ENCODE data around the gene CHRNB2.
A peak's percentile ranks its signal among the peaks of the same experiment; 100 is the strongest.

Gene CHRNB2

GRCh38 chr1:154552036-154552435, 15.5 kb upstream of the CHRNB2 start:
- DNase-seq (ENCODE audit: low spot score) (no peak), FAIRE-seq (no peak)

DNA sequence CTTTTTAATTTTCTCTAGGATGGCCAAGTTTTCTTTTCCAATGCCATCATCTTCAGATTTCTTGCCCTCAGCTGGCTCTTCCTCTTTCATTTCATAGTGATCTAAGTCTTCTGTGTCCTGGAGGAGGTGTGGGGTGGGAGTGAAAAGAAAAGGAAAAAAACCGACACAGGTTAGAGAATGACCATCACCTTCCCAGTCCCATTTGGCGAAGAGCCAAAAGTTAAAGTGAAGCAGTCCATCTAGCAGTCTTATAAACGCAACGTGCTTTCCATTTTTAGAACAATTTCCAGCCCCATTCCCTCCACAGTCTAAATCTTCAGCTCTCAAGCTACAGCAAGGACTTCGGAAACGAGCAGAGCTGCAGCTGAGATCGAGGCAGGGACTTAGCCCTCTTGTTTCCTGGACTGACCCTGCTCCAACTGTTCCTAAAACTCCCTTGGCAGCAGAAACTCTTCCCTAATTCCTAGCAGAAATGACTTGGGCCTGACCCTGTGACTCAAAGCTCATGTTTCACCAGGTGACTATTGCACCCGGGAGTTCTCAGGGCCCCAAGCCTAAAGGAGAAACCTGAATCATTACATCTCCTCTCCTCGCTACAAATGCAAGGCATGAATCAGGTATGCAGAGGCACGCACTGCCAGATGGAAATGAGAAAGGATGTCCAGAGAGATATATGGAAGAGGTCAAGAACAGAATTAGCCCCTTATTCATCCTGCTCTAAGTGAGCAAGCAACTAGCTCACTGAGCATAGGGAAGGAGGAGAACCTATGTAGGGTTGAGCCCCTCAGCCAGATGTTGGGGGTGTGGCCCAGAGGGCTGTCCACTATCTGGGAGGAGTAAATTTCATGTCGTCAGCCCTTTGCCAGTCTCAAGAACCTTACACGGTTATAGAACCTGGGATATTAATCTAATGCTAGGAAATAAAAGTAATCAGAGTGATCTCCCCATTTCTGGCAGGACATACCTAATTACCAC, 14.2 kb upstream of the CHRNB2 start:
- DNase-seq (ENCODE audit: low spot score): no peak
- FAIRE-seq: no peak

- DNase-seq (ENCODE audit: low spot score): no peak
- no peak for FAIRE-seq
These were observed 11.2 kb upstream of the CHRNB2 start for GRCh38 chr1:154556422-154556821.

- FAIRE-seq (no peak), DNase-seq (ENCODE audit: low spot score) (no peak)
These were observed 10.2 kb upstream of the CHRNB2 start for GRCh38 chr1:154557248-154557938.

- FAIRE-seq (no peak), DNase-seq (ENCODE audit: low spot score) (no peak)
These were observed 9.4 kb upstream of the CHRNB2 start, which contains the start of gene UBE2Q1 for GRCh38 chr1:154557939-154558719. Gene UBE2Q1 (minus strand): TSS chr1:154558662. CDS start chr1:154558553, 109 bp downstream.

DNA sequence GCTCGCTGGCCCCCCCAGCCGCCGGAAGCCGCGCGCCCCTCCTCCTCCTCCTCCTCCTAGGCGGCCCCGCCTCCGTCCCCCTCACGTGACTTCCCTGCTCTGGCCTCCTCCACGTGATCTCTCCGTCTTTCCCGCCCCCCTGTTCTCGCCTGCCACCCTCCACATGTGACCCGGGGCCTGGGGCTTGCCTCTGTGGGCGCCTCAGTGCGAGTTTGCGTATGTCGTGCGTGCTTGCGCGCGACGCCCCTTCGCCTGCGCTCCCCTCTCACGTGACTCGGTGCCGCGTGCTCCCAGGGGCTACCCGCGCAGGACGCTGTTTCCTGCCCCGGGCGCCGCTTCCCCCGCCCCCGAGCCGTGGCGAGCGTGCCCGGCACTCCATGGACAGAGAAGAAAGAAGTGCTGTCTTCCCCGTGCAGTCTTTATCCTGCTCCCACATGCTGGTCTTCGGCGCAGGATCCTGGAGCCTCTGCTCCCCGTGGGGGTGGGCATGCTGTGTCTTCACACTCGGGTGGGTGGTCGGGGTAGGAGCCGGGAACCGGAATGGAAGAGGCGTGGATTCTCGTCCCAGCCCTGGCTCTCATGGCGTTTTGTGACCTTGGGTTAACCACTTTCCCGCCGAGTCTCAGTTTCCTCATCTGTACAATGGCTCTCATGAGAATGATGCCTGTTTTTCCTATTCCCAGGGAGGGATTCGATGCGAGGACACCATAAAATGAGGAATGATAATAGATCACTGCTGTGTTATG, 8.7 kb upstream of the CHRNB2 start:
- peak; percentile 95 for DNase-seq (ENCODE audit: low spot score)
- FAIRE-seq: peak; percentile 36

DNA sequence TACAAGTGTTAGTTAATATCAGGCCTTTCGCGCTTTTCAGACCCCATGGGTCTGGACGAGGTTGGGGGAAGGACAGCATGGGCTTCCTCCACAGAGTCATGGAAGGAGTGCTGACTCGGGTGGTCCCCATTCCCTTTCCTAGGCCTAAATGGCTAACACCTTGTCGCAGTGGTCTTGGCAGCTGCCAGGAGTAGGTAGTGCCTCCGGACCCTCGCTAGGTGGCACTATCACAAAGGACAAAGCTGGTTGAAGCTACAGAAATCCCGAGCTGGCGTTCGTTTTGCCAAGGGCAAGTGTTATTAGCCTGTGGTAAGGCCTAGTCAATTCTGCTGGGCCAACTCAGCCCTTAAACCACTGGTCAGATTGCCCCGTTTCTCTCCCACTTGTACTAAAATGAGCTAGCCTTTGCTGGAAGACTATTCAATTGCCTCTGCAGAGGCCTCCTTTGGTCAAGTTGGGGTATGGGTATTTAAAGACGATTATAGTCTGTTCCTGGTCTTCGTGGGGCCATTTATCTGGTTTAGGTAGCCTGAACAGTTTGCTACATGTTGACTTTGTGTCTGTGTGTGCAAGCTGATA, 8.0 kb upstream of the CHRNB2 start:
- DNase-seq (ENCODE audit: low spot score) (peak; percentile 79), FAIRE-seq (peak; percentile 24)

- FAIRE-seq (no peak), DNase-seq (ENCODE audit: low spot score) (no peak)
These were observed 1.7 kb upstream of the CHRNB2 start for GRCh38 chr1:154565876-154566275.

DNA sequence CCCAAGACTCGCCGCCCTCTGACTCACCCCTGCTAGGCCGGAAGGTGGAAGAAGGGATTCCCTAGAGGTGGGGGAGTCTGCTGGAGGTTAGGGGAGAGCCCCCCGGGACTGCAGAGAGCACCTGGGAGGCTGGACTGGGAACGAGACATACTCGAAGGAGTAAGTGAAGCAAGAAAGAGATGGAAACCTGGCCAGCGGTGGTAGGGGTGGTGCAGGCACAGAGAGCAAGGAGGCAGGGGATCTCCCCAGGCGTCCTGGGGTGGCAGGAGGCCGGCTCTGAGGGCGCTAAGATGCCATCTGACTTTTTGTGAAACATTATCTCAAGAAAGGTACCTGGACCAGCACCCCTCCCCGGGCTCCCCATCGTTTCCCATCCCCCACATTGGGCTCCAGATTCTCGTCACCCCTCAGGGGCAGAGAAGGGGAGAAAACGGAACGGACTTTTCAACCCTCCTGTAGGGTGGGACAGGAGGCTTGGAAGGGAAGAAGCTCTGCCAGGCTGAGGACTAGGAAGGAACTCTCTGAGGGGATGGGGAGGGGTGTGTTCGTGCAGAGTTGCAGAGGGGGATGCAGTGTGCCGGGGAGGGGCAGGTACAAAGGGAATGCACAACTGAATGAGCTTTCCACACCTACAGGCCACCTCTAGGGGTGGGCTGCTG, 708 bp downstream of the CHRNB2 start:
- DNase-seq (ENCODE audit: low spot score): no peak

DNA sequence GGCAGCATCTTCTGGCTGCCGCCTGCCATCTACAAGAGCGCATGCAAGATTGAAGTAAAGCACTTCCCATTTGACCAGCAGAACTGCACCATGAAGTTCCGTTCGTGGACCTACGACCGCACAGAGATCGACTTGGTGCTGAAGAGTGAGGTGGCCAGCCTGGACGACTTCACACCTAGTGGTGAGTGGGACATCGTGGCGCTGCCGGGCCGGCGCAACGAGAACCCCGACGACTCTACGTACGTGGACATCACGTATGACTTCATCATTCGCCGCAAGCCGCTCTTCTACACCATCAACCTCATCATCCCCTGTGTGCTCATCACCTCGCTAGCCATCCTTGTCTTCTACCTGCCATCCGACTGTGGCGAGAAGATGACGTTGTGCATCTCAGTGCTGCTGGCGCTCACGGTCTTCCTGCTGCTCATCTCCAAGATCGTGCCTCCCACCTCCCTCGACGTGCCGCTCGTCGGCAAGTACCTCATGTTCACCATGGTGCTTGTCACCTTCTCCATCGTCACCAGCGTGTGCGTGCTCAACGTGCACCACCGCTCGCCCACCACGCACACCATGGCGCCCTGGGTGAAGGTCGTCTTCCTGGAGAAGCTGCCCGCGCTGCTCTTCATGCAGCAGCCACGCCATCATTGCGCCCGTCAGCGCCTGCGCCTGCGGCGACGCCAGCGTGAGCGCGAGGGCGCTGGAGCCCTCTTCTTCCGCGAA, 3.8 kb downstream of the CHRNB2 start:
- DNase-seq (ENCODE audit: low spot score) (no peak), FAIRE-seq (no peak)

More for the DNA sequence above, 708 bp downstream of the CHRNB2 start:
- FAIRE-seq: no peak

- DNase-seq (ENCODE audit: low spot score) (no peak), FAIRE-seq (no peak)
These were observed 4.3 kb downstream of the CHRNB2 start for GRCh38 chr1:154571964-154572288.

DNA sequence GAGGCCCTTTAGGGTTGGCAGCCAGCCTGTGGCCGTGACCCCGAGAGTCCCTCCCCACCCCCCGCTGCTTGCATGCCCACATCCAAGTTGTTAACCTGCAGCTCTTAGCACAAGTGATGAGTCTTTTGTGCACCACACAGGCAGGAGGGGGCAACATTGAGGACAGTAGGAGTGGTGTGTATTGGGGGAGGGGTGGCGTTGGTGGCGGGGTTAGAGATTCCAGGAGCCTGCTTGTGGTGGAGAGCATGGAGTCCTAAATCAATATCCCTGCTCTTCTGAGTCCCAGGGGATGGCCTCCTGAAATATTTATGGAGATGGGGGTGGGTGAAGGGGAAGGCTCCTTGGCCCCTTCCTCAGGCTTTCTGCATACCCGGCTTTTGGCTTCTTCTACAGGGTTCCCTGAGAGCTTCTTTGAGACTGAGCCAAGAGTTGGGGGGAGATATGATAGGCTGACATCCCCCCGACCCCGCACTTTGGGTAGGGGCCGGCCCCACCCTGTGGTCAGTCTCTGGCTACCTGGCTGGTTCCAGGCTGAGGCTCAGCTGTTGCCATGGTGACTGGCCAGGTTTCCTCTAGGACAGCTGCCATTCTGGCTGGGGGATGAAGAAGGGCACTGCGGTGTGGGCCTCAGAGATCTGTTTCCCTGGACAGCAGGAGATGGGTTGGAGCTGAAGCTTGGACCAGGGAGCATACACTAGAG, 5.0 kb downstream of the CHRNB2 start:
- no peak for FAIRE-seq
- no peak for DNase-seq (ENCODE audit: low spot score)

- FAIRE-seq (no peak), DNase-seq (ENCODE audit: low spot score) (no peak)
These were observed 5.6 kb downstream of the CHRNB2 start for GRCh38 chr1:154573168-154573510.

GRCh38 chr1:154574716-154575115, 7.1 kb downstream of the CHRNB2 start:
- DNase-seq (ENCODE audit: low spot score) (no peak), FAIRE-seq (no peak)

- DNase-seq (ENCODE audit: low spot score): no peak
- FAIRE-seq: no peak
These were observed 7.8 kb downstream of the CHRNB2 start for GRCh38 chr1:154575147-154575927.

DNA sequence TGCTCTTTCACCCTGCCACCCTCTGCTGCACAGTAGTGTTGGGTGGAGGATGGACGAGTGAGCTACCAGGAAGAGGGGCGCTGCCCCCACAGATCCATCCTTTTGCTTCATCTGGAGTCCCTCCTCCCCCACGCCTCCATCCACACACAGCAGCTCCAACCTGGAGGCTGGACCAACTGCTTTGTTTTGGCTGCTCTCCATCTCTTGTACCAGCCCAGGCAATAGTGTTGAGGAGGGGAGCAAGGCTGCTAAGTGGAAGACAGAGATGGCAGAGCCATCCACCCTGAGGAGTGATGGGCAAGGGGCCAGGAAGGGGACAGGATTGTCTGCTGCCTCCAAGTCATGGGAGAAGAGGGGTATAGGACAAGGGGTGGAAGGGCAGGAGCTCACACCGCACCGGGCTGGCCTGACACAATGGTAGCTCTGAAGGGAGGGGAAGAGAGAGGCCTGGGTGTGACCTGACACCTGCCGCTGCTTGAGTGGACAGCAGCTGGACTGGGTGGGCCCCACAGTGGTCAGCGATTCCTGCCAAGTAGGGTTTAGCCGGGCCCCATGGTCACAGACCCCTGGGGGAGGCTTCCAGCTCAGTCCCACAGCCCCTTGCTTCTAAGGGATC, 8.5 kb downstream of the CHRNB2 start:
- no peak for FAIRE-seq
- DNase-seq (ENCODE audit: low spot score): no peak

DNA sequence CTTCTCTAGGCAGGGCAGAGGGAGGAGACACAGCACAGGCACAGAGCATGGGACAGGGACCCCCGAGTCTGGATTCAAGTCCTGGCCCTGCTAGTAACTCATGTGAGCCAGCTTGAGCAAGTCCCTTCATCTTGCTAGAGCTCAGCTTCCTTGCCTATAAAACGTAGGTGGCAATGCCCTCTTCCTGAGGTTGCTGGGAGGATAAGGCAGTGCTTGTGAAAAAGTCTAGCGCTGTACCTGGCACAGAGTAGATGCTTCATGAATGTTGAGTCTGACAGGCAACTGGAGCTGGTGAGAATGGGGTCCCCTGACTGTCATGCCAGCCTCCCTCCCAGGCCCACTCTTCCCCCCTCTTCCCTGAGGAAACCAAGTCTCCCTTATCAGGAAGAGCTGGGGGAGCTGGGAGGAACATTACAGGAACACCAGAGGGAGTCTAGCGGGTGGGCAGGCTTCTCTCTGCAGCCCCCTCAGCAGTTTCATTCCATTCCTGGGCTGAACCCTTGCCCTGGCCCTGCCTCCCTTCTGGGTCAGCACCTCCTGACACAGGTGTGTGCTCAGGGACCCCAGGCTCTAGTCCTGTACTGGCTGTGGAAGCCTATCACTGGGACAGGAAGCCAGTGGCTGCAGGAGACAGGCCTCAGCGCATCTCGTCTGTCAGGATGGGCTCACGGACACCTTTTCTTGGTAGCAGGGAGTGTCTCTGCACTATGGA, 9.9 kb downstream of the CHRNB2 start:
- DNase-seq (ENCODE audit: low spot score) (no peak), FAIRE-seq (no peak)

All from RCC 7860 (cell line).